GM21619 (cell line): ENCODE measurements around the gene BTBD18.

Experiments used
- ATAC-seq: cut with Tn5 transposase; IDR thresholded peaks from one replicate; pipeline ENCODE4 v1.9.1; 2021; ENCODE audit not compliant: unreplicated experiment

BTBD18 gene

GRCh38 chr11:57751676-57752253 lies at the start of gene BTBD18:
TSS of gene BTBD18 (minus strand) at chr11:57751819. CDS start at chr11:57751188, 631 bp downstream.
- no peak for ATAC-seq

- ATAC-seq = no peak
Observed at GRCh38 chr11:57801183-57801485, 49.5 kb upstream of the BTBD18 start.

GRCh38 chr11:57800444-57801182 lies 49.0 kb upstream of the BTBD18 start:
- peak; percentile 93 for ATAC-seq

GRCh38 chr11:57798905-57799559 lies 47.4 kb upstream of the BTBD18 start:
- no peak for ATAC-seq

- no peak for ATAC-seq
Observed at GRCh38 chr11:57793351-57794115, 41.9 kb upstream of the BTBD18 start.

- ATAC-seq = no peak
Observed at GRCh38 chr11:57792870-57793269, 41.3 kb upstream of the BTBD18 start.

- peak; percentile 84 for ATAC-seq
Observed at GRCh38 chr11:57792060-57792541, 40.5 kb upstream of the BTBD18 start.

GRCh38 chr11:57791321-57792059 lies 39.9 kb upstream of the BTBD18 start:
- no peak for ATAC-seq

- ATAC-seq = no peak
Observed at GRCh38 chr11:57788703-57789088, 37.1 kb upstream of the BTBD18 start.

- no peak for ATAC-seq
Observed at GRCh38 chr11:57787920-57788702, 36.5 kb upstream of the BTBD18 start.

GRCh38 chr11:57787006-57787604 lies 35.5 kb upstream of the BTBD18 start:
- no peak for ATAC-seq

GRCh38 chr11:57786436-57786835 lies 34.8 kb upstream of the BTBD18 start:
- ATAC-seq = no peak

GRCh38 chr11:57785072-57785471 lies 33.5 kb upstream of the BTBD18 start:
- no peak for ATAC-seq

GRCh38 chr11:57781529-57781943 lies 29.9 kb upstream of the BTBD18 start:
- no peak for ATAC-seq

- ATAC-seq = no peak
Observed at GRCh38 chr11:57779276-57779675, 27.7 kb upstream of the BTBD18 start.

GRCh38 chr11:57778318-57779037 lies 26.9 kb upstream of the BTBD18 start:
- ATAC-seq = no peak

- no peak for ATAC-seq
Observed at GRCh38 chr11:57777969-57778317, 26.3 kb upstream of the BTBD18 start.

- no peak for ATAC-seq
Observed at GRCh38 chr11:57776577-57777210, 25.1 kb upstream of the BTBD18 start.
